Right lobe of liver (tissue), 6 donors: ENCODE measurements around the gene COLEC12. TPM values are rescaled to one million over a fixed set of nuclear protein-coding genes. Genes with fewer than 3 reads are reported as not detected.
"Not testable (repeated sequence)": the region's sequence is repeated elsewhere in the genome, so short reads cannot be mapped to it uniquely, and the experiment has no call there.

Experiments
- ATAC-seq, 4 donors: fragments of 200-7000 bp; cut with Tn5 transposase; one replicate each; pipeline ENCODE4 v1.9.1; 2020; ENCODE audit warnings: mild to moderate bottlenecking in 4 of 4, moderate library complexity in 4 of 4
- DNase-seq, 3 donors: peaks; one replicate each; pipeline ENCODE4 v3.0.0-alpha.2; 2020
- H3K27ac ChIP-seq, 3 donors: fragments of 200-600 bp; one replicate each; pipeline ENCODE4 v1.8.0; 2022
- H3K27me3 ChIP-seq, 2 donors: fragments of 200-600 bp; one replicate each; pipeline ENCODE4 v1.8.0; 2022
- H3K36me3 ChIP-seq, 4 donors: fragments of 200-600 bp; sonication (generic) in 1 of 4; one replicate each; pipeline versions ENCODE4 v1.5.1 to v1.8.0; 2017 to 2022; ENCODE audit warnings: control low read depth in 1 of 4
- H3K4me1 ChIP-seq, 4 donors: fragments of 200-600 bp; sonication (generic) in 1 of 4; one replicate each; pipeline versions ENCODE4 v1.5.1 to v1.8.0; 2017 to 2022; ENCODE audit warnings: control low read depth in 1 of 4
- H3K4me3 ChIP-seq, 3 donors: fragments of 200-600 bp; one replicate each; pipeline ENCODE4 v1.8.0; 2022
- H3K9me3 ChIP-seq, 4 donors: fragments of 200-600 bp; sonication (generic) in 1 of 4; one replicate each; pipeline versions ENCODE4 v1.5.1 to v1.8.0; 2017 to 2022; ENCODE audit warnings: control low read depth in 1 of 4
- POLR2A ChIP-seq: fragments of 450-650 bp; IDR thresholded peaks from one replicate; pipeline ENCODE4 v1.6.1; 2017; ENCODE audit warnings: antibody characterized with exemption, mild to moderate bottlenecking
- WGBS: methylation state at CpG from one replicate; pipeline ENCODE4 v1.1.6; 2018; ENCODE audit warnings: low coverage, low lambda C conversion rate; ENCODE audit not compliant: insufficient coverage; ENCODE audit errors: missing lambda C conversion rate; 5-methylcytosine and 5-hydroxymethylcytosine counted together
- intact Hi-C, 2 donors: fragments of 100-400 bp; cut with DNase I; formaldehyde crosslinking; loops; one replicate each; pipeline versions ENCODE4 v1.11.2 to v1.14.1; 2022
- total RNA-seq, 6 experiments: library from RNA; depleted of rRNA in 2 of 6; stranded (reverse); fragments of >200 nt in 2 of 6; fragmentation: NEBNext Ultra II Directional in 3 of 6; extraction: Animal tissue kit (Norgen Biotek cat#: 25700) in 3 of 6; gene quantifications; one replicate each; pipeline versions ENCODE4 v1.1.0 to v1.2.4, GENCODE V29; 2016 to 2023
- TF ChIP-seq, protein P1 (sequence below), 4 donors: fragments of 200-600 bp in 3 of 4; fragments of 450-650 bp in 1 of 4; IDR thresholded peaks; one replicate each; pipeline versions ENCODE4 v1.5.1 to v1.8.0; 2016 to 2022; ENCODE audit warnings: antibody characterized with exemption in 4 of 4, mild to moderate bottlenecking in 2 of 4
- donor health status: DM: no; HTN: yes; CAD: no.
- donor health status: DM: no; HTN: no; CAD: no.
- donor health status: DM: no; HTN: no; CAD: no.
- donor health status: DM: no; HTN: yes; CAD: no.
- donor health status: DM: no; HTN: yes; CAD: no.

The COLEC12 gene
- total RNA-seq, 6 experiments from 2014 or later, result 0.12 to 1.00 (median 0.37) TPM; not detected in 1

DNA sequence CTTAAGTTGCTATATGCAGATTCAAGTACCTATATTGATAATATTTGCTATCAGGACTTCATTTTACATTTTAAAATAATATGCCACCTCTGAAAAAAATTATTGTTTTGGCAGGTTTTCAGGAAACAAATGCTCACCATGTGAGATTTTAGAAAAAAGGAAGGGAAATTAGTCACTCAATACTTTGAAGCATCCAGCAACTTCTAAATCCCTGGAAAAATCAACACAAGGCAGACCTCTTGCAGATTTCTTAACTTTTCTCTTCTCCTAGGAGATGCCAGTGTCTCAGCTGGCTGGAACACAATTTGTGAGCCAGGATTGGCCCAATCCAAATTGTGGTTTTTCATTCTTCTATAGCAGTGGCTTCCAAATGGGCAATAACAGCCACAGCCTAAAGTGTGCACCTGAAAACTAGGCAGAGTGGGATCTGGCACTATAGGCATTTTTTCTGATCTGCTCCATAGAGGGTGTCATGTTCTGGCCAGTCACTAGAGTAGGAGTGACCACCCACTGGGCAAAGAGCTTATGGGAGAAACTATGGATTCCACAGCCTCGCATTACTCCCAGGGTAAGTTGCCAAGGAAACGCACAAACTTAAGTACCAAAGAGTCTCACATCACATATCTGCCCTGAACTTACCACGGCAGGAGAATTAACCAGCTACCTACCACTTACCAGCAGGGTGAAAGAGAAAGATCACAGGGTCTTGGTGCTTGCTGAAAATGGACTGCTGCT lies 204.6 kb downstream of the COLEC12 start:
- H3K36me3 ChIP-seq, result no peaks in the 10 kb centered on the region
- no peak for ATAC-seq
- no peaks in the 10 kb centered on the region for H3K27me3 ChIP-seq
- no peaks in the 10 kb centered on the region for H3K9me3 ChIP-seq
- H3K4me1 ChIP-seq, result no peaks in the 10 kb centered on the region
- intact Hi-C loops, result no loop called here
- no peak overlapping the region for H3K27ac ChIP-seq
- no peak for TF ChIP-seq POLR2A
- TF ChIP-seq, protein P1, sequence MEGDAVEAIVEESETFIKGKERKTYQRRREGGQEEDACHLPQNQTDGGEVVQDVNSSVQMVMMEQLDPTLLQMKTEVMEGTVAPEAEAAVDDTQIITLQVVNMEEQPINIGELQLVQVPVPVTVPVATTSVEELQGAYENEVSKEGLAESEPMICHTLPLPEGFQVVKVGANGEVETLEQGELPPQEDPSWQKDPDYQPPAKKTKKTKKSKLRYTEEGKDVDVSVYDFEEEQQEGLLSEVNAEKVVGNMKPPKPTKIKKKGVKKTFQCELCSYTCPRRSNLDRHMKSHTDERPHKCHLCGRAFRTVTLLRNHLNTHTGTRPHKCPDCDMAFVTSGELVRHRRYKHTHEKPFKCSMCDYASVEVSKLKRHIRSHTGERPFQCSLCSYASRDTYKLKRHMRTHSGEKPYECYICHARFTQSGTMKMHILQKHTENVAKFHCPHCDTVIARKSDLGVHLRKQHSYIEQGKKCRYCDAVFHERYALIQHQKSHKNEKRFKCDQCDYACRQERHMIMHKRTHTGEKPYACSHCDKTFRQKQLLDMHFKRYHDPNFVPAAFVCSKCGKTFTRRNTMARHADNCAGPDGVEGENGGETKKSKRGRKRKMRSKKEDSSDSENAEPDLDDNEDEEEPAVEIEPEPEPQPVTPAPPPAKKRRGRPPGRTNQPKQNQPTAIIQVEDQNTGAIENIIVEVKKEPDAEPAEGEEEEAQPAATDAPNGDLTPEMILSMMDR (IDR thresholded peaks at IDR 0.05), result no peak
- DNase-seq, result no peak
- 80% methylated on average over 3 of the region's 3 CpGs for WGBS
- no peak overlapping the region for H3K4me3 ChIP-seq

DNA sequence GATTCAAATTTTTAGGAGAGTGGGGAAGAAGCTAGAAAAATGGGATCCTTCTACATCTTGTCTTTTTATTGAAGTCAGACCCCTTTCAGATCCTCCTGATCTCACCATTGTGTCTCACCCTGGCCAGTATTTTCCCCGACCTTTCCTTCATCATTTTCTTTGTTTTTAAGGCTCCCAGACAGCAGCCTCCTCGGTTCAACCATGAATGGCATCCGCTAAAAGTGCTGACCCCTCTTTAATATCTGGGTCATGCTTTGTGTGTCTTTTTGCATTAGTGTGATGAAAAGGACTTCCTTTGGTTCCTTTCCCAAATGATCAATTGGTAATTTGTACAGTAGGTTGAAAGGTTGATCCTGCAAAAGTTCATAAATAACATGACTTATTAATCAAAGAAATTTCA lies 205.9 kb downstream of the COLEC12 start:
- Histone ChIP-seq H3K27me3 (no peaks in the 10 kb centered on the region), H3K9me3 (no peaks in the 10 kb centered on the region), H3K27ac (no peak overlapping the region), H3K4me3 (no peak overlapping the region), H3K36me3 (no peaks in the 10 kb centered on the region), H3K4me1 (no peaks in the 10 kb centered on the region)
- intact Hi-C loops, result no loop called here
- 70% methylated on average over 3 of the region's 3 CpGs for WGBS
- no peak for TF ChIP-seq POLR2A
- TF ChIP-seq, protein P1 (IDR thresholded peaks at IDR 0.05), result no peak
- no peak for ATAC-seq
- no peak for DNase-seq

DNA sequence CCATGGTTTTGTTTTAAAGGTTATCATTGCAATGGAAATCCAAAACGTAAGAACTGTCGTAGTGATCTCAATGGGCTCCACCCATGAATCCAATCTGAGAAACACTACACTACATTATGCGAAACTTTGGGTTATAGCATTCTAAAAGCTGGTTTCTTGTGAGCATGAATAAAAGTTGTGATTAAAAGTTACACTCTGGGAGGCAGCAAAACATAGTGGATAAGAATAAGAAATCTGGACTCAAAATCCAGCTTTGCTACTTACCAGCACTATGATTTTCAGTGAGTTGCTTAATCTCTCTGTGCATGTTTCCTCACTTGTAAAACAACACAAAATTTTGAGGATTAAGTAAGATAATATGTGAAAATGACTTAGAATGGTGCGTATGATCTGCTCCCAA lies 207.0 kb downstream of the COLEC12 start:
- Histone ChIP-seq H3K4me3 (no peak overlapping the region), H3K36me3 (no peaks in the 10 kb centered on the region), H3K4me1 (no peaks in the 10 kb centered on the region), H3K27ac (no peak overlapping the region), H3K9me3 (no peaks in the 10 kb centered on the region), H3K27me3 (no peaks in the 10 kb centered on the region)
- intact Hi-C loops, result no loop called here
- 87% methylated on average over 4 of the region's 4 CpGs for WGBS
- ATAC-seq (no peak), DNase-seq (no peak)
- no peak for TF ChIP-seq POLR2A
- TF ChIP-seq, protein P1 (IDR thresholded peaks at IDR 0.05), result no peak

DNA sequence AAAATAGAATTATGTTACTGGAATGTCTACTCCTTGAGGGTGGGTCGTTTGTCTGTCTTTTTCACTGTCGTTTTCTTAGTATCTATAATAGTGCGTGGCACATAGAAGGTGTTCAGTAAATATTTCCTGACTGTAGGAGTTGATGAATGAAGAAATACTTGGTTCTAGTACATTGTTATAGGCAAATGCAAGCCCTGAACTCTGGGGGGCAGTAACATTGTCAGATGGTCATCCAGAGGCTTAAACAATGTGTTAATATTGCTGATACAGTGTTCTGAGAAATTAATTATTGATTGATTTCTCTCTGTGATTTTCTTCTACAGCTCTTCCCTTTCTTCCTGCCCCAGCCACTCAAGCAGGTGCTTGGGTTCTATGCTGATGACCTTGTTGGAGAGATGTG lies 208.2 kb downstream of the COLEC12 start:
- no peaks in the 10 kb centered on the region for H3K4me1 ChIP-seq
- no peak for ATAC-seq
- 46% methylated on average over 3 of the region's 3 CpGs for WGBS
- H3K36me3 ChIP-seq, result no peaks in the 10 kb centered on the region
- H3K9me3 ChIP-seq, result no peaks in the 10 kb centered on the region
- no peaks in the 10 kb centered on the region for H3K27me3 ChIP-seq
- no peak overlapping the region for H3K27ac ChIP-seq
- TF ChIP-seq, protein P1 (IDR thresholded peaks at IDR 0.05), result no peak
- no peak for TF ChIP-seq POLR2A
- no peak for DNase-seq
- H3K4me3 ChIP-seq, result no peak overlapping the region
- intact Hi-C loops, result no loop called here

DNA sequence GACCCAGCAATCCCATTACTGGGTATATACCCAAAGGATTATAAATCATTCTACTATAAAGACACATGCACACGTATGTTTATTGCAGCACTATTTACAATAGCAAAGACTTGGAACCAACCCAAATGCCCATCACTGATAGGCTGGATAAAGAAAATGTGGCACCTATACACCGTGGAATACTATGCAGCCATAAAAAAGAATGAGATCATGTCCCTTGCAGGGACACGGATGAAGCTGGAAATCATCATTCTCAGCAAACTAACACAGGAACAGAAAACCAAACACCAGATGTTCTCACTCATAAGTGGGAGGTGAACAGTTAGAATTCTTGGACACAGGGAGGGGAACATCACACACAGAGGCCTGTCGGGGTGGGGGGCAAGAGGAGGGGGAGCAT lies 210.5 kb downstream of the COLEC12 start:
- H3K27ac ChIP-seq, ATAC-seq, H3K4me3 ChIP-seq, intact Hi-C loops, H3K36me3 ChIP-seq, H3K4me1 ChIP-seq, H3K27me3 ChIP-seq, DNase-seq, H3K9me3 ChIP-seq: not testable (repeated sequence)
- WGBS, result 37% methylated on average over 2 of the region's 4 CpGs
